Measurements from ENCODE around the gene DNAJC5G.

DNAJC5G gene

GRCh38 chr2:27324720-27325119 lies 49.5 kb downstream of the DNAJC5G start:
- H3K4me1 ChIP-seq (ENCODE audit: low read length) = peaks cover 9% of the 10 kb centered on the region; the same call in 1 of the 2 replicates
- no peaks in the 10 kb centered on the region; the same call in 1 of the 2 replicates for H3F3A ChIP-seq (ENCODE audit: insufficient read depth, low read length)
- H2AFZ ChIP-seq (ENCODE audit: low read length) = no peak overlapping the region
- H3K36me3 ChIP-seq (replicated peaks; ENCODE audit: insufficient read depth, low read length) = peaks cover 3% of the 10 kb centered on the region; the same call in 1 of the 2 replicates
- H3K9me3 ChIP-seq (replicated peaks; ENCODE audit: insufficient read depth, low read length) = no peaks in the 10 kb centered on the region
- peaks cover 22% of the 10 kb centered on the region for H3K79me2 ChIP-seq (ENCODE audit: low read length)
- no peak overlapping the region for H3K4me2 ChIP-seq (ENCODE audit: low read depth, low read length)
- no peaks in the 10 kb centered on the region for H4K20me1 ChIP-seq (ENCODE audit: insufficient read depth, low read length)
- H3K9ac ChIP-seq (ENCODE audit: low read length) = no peak overlapping the region
- no peak for TF ChIP-seq EZH2phosphoT487 (IDR thresholded peaks at IDR 0.05; ENCODE audit: low read length)
- no peak for TF ChIP-seq EZH2 (optimal IDR thresholded peaks at IDR 0.05; ENCODE audit: low read depth, low read length)
- TF ChIP-seq CTCF (IDR thresholded peaks at IDR 0.05; ENCODE audit: low read length) = no peak
- H3K4me3 ChIP-seq (ENCODE audit: low read length) = no peak overlapping the region
- H3K9me2 ChIP-seq (replicated peaks; ENCODE audit: insufficient read depth, low read length) = no peaks in the 10 kb centered on the region
- H3K27me3 ChIP-seq (replicated peaks; ENCODE audit: insufficient read depth, low read length) = no peaks in the 10 kb centered on the region
- no peak overlapping the region for H3K27ac ChIP-seq (ENCODE audit: low read length)
- DNase-seq = no peak
